ENCODE results near the gene NSUN3. TPM values are rescaled to one million over a fixed set of nuclear protein-coding genes. Genes with fewer than 3 reads are reported as not detected.

Gene NSUN3
- total and polyA plus RNA-seq, 12 donors, result 3.1 to 18.9 (median 12.1) TPM

DNA sequence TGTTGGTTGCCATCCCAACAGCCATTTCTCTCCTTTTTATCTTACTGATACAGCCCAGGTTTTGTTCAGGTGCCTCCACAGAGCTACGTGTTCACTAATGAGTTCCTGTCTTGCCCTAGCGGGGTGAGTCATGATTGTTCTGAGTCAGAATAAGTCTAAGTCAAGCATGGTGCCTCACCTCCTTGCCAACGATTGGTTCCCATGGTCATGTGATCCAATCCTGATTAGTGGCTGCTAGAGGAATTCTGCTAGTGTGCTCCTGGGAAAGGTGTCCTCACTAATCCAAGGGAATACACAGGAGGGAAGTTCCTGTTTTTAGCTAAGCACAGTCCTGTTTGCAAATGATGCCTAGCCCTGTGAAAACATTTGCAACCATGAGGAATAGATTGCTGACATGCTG lies 99.8 kb downstream of the NSUN3 start:
- H3K9me3 ChIP-seq (replicated peaks in 1 of 3), result no peaks in the 10 kb centered on the region
- no peak for TF ChIP-seq POLR2A (IDR thresholded peaks at IDR 0.05)
- TF ChIP-seq CTCF (IDR thresholded peaks at IDR 0.05), result no peak
- H3K27me3 ChIP-seq, result no peaks in the 10 kb centered on the region
- DNase-seq, result no peak
- H3K4me3 ChIP-seq, result no peak overlapping the region
- 59 to 69% (median 64%) methylated on average over 3 of the region's 3 CpGs for WGBS, 4 donors
- no peak overlapping the region for H3K27ac ChIP-seq
- intact Hi-C loops (cut with DNase I), result no loop called here
- no peaks in the 10 kb centered on the region for H3K4me1 ChIP-seq (replicated peaks in 1 of 2)
- no peaks in the 10 kb centered on the region for H3K36me3 ChIP-seq (replicated peaks in 1 of 2)

- H3K9me3 ChIP-seq (replicated peaks in 1 of 3), result no peaks in the 10 kb centered on the region
- H3K27me3 ChIP-seq, result no peaks in the 10 kb centered on the region
- TF ChIP-seq POLR2A (IDR thresholded peaks at IDR 0.05), result no peak
- TF ChIP-seq CTCF (IDR thresholded peaks at IDR 0.05), result no peak
- intact Hi-C loops (cut with DNase I), result no loop called here
- H3K4me1 ChIP-seq (replicated peaks in 1 of 2), result no peaks in the 10 kb centered on the region
- H3K27ac ChIP-seq, result no peak overlapping the region
- H3K4me3 ChIP-seq, result no peak overlapping the region
- no peaks in the 10 kb centered on the region for H3K36me3 ChIP-seq (replicated peaks in 1 of 2)
- WGBS, 4 donors, result 57 to 76% (median 66%) methylated on average over 2 of the region's 2 CpGs
- DNase-seq, result no peak
Measured at GRCh38 chr3:94167346-94167745, 104.5 kb downstream of the NSUN3 start.

DNA sequence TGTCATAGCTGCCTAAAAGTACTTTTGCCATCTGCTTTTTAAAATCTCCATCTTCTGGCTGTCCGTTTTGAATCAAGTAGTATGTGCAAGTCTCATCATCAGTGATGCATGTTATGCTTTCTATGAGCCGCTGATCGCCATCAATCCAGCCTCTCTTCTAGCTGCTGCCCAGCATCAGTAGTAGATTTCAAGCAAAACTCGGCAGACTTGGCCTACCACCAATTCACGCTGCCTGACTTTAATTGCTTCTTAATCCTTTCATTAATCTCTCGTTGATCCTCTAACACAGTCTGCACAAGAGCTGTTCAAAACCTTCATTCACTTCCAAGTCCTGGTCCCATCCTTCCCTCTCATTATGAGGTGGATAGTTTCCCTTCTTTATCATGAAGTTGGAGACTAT lies 104.9 kb downstream of the NSUN3 start:
- intact Hi-C loops (cut with DNase I), result no loop called here
- no peaks in the 10 kb centered on the region for H3K27me3 ChIP-seq
- TF ChIP-seq POLR2A (IDR thresholded peaks at IDR 0.05) (no peak), CTCF (IDR thresholded peaks at IDR 0.05) (no peak)
- 68 to 78% (median 73%) methylated on average over 6 of the region's 6 CpGs for WGBS, 4 donors
- H3K4me3 ChIP-seq, result no peak overlapping the region
- H3K4me1 ChIP-seq (replicated peaks in 1 of 2), result no peaks in the 10 kb centered on the region
- no peak for DNase-seq
- no peaks in the 10 kb centered on the region for H3K9me3 ChIP-seq (replicated peaks in 1 of 3)
- H3K36me3 ChIP-seq (replicated peaks in 1 of 2), result no peaks in the 10 kb centered on the region
- H3K27ac ChIP-seq, result no peak overlapping the region

- Histone ChIP-seq H3K4me3 (no peak overlapping the region), H3K27me3 (no peaks in the 10 kb centered on the region), H3K9me3 (replicated peaks in 1 of 3) (no peaks in the 10 kb centered on the region), H3K36me3 (replicated peaks in 1 of 2) (no peaks in the 10 kb centered on the region), H3K27ac (no peak overlapping the region), H3K4me1 (replicated peaks in 1 of 2) (no peaks in the 10 kb centered on the region)
- no peak for TF ChIP-seq POLR2A (IDR thresholded peaks at IDR 0.05)
- TF ChIP-seq CTCF (IDR thresholded peaks at IDR 0.05), result no peak
- no peak for DNase-seq
- intact Hi-C loops (cut with DNase I), result no loop called here
Measured at GRCh38 chr3:94171954-94172353, 109.1 kb downstream of the NSUN3 start.

All from adrenal gland (tissue), 12 donors.